ENCODE results near the gene KCNK6.
"Not testable (repeated sequence)": the region's sequence is repeated elsewhere in the genome, so short reads cannot be mapped to it uniquely, and the experiment has no call there.

Gene KCNK6

GRCh38 chr19:38335949-38336637, 16.4 kb downstream of the KCNK6 start:
- peak overlapping the region; percentile 95 for H3K4me2 ChIP-seq (ENCODE audit: low read depth, low read length)
- peaks cover 13% of the 10 kb centered on the region for H3F3A ChIP-seq (ENCODE audit: insufficient read depth, low read length)
- H2AFZ ChIP-seq (ENCODE audit: low read length), result peak overlapping the region; percentile 98
- H4K20me1 ChIP-seq (ENCODE audit: insufficient read depth, low read length), result no peaks in the 10 kb centered on the region
- H3K4me3 ChIP-seq (ENCODE audit: low read length), result peak overlapping the region; percentile 96
- no peaks in the 10 kb centered on the region; the same call in 1 of the 2 replicates for H3K4me1 ChIP-seq (ENCODE audit: low read length)
- no peaks in the 10 kb centered on the region for H3K9me3 ChIP-seq (replicated peaks; ENCODE audit: insufficient read depth, low read length)
- no peaks in the 10 kb centered on the region for H3K79me2 ChIP-seq (ENCODE audit: low read length)
- peak overlapping the region; percentile 77 for H3K9ac ChIP-seq (ENCODE audit: low read length)
- TF ChIP-seq EZH2 (optimal IDR thresholded peaks at IDR 0.05; ENCODE audit: low read depth, low read length), result no peak
- TF ChIP-seq EZH2phosphoT487 (IDR thresholded peaks at IDR 0.05; ENCODE audit: low read length), result no peak
- no peak for TF ChIP-seq CTCF (IDR thresholded peaks at IDR 0.05; ENCODE audit: low read length)
- peak overlapping the region; percentile 78 for H3K27ac ChIP-seq (ENCODE audit: low read length)
- H3K27me3 ChIP-seq (replicated peaks; ENCODE audit: insufficient read depth, low read length), result peaks cover 10% of the 10 kb centered on the region; the same call in 1 of the 2 replicates
- DNase-seq, result peak; percentile 96
- no peaks in the 10 kb centered on the region for H3K36me3 ChIP-seq (replicated peaks; ENCODE audit: insufficient read depth, low read length)
- H3K9me2 ChIP-seq (replicated peaks; ENCODE audit: insufficient read depth, low read length), result no peaks in the 10 kb centered on the region

DNA sequence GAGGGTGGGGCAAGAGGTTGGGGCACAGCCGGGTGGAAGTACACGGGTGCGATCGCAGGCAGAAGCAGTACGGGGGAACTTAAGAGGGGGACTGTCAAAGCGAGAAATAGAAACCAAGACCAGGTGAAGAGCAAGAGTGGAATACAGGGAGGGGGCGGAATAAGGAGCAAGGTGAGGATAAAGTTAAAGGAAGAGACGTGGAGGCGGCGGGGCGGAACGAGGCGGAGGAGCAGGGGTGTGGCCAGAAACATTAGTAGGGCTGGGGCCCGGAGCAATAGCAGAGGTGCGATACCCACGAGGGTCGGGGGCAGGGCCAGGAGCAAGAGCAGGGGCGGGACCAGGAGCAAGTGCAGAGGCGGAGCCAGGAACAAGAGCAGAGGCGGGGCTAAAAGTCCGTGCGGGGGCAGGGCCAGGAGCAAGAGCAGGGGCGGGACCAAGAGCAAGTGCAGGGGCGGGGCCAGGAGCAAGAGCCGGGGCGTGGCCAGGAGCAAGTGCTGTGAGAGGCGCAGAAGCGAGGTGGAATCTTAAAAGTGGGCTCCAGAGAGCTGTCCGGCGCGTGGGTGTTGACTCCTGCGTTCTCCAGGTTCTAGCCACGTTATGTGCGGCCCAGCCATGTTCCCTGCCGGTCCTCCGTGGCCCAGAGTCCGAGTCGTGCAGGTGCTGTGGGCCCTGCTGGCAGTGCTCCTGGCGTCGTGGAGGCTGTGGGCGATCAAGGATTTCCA, 17.2 kb downstream of the KCNK6 start:
- peak overlapping the region; percentile 95 for H3K4me2 ChIP-seq (ENCODE audit: low read depth, low read length)
- no peaks in the 10 kb centered on the region; the same call in 1 of the 2 replicates for H3K4me1 ChIP-seq (ENCODE audit: low read length)
- H3K36me3 ChIP-seq (replicated peaks; ENCODE audit: insufficient read depth, low read length), result no peaks in the 10 kb centered on the region
- no peaks in the 10 kb centered on the region for H4K20me1 ChIP-seq (ENCODE audit: insufficient read depth, low read length)
- peak; percentile 94 for DNase-seq
- 0 out of 2 replicates have a peak, but pooled peaks cover 6% of the 10 kb centered on the region for H3K27me3 ChIP-seq (replicated peaks; ENCODE audit: insufficient read depth, low read length)
- no peaks in the 10 kb centered on the region for H3K79me2 ChIP-seq (ENCODE audit: low read length)
- peak overlapping the region; percentile 96 for H3K4me3 ChIP-seq (ENCODE audit: low read length)
- H3F3A ChIP-seq (ENCODE audit: insufficient read depth, low read length), result peaks cover 13% of the 10 kb centered on the region
- peak overlapping the region; percentile 78 for H3K27ac ChIP-seq (ENCODE audit: low read length)
- TF ChIP-seq EZH2 (optimal IDR thresholded peaks at IDR 0.05; ENCODE audit: low read depth, low read length), result no peak
- no peak for TF ChIP-seq CTCF (IDR thresholded peaks at IDR 0.05; ENCODE audit: low read length)
- no peak for TF ChIP-seq EZH2phosphoT487 (IDR thresholded peaks at IDR 0.05; ENCODE audit: low read length)
- peak overlapping the region; percentile 77 for H3K9ac ChIP-seq (ENCODE audit: low read length)
- no peaks in the 10 kb centered on the region for H3K9me2 ChIP-seq (replicated peaks; ENCODE audit: insufficient read depth, low read length)
- peak overlapping the region; percentile 98 for H2AFZ ChIP-seq (ENCODE audit: low read length)
- H3K9me3 ChIP-seq (replicated peaks; ENCODE audit: insufficient read depth, low read length), result no peaks in the 10 kb centered on the region

DNA sequence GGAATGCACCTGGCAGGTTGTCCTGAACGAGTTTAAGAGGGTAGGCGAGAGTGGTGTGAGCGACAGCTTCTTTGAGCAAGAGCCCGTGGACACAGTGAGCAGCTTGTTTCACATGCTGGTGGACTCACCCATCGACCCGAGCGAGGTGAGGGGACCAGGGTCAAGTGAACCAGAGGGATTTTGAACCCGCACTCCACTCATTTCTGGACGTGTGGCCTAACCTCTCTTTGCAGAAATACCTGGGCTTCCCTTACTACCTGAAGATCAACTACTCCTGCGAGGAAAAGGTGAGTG, 17.7 kb downstream of the KCNK6 start:
- no peak for DNase-seq
- peaks cover 13% of the 10 kb centered on the region for H3F3A ChIP-seq (ENCODE audit: insufficient read depth, low read length)
- H3K27me3 ChIP-seq (replicated peaks; ENCODE audit: insufficient read depth, low read length), result 0 out of 2 replicates have a peak, but pooled peaks cover 5% of the 10 kb centered on the region
- no peak for TF ChIP-seq CTCF (IDR thresholded peaks at IDR 0.05; ENCODE audit: low read length)
- no peak for TF ChIP-seq EZH2phosphoT487 (IDR thresholded peaks at IDR 0.05; ENCODE audit: low read length)
- no peak for TF ChIP-seq EZH2 (optimal IDR thresholded peaks at IDR 0.05; ENCODE audit: low read depth, low read length)
- H3K4me3 ChIP-seq (ENCODE audit: low read length), result peak overlapping the region; percentile 96
- H4K20me1 ChIP-seq (ENCODE audit: insufficient read depth, low read length), result no peaks in the 10 kb centered on the region
- no peak overlapping the region for H3K27ac ChIP-seq (ENCODE audit: low read length)
- H3K9me3 ChIP-seq (replicated peaks; ENCODE audit: insufficient read depth, low read length), result no peaks in the 10 kb centered on the region
- H3K9me2 ChIP-seq (replicated peaks; ENCODE audit: insufficient read depth, low read length), result no peaks in the 10 kb centered on the region
- H3K4me2 ChIP-seq (ENCODE audit: low read depth, low read length), result peak overlapping the region; percentile 95
- H3K36me3 ChIP-seq (replicated peaks; ENCODE audit: insufficient read depth, low read length), result no peaks in the 10 kb centered on the region
- no peaks in the 10 kb centered on the region for H3K79me2 ChIP-seq (ENCODE audit: low read length)
- H2AFZ ChIP-seq (ENCODE audit: low read length), result peak overlapping the region; percentile 98
- no peak overlapping the region for H3K9ac ChIP-seq (ENCODE audit: low read length)
- no peaks in the 10 kb centered on the region; the same call in 1 of the 2 replicates for H3K4me1 ChIP-seq (ENCODE audit: low read length)

DNA sequence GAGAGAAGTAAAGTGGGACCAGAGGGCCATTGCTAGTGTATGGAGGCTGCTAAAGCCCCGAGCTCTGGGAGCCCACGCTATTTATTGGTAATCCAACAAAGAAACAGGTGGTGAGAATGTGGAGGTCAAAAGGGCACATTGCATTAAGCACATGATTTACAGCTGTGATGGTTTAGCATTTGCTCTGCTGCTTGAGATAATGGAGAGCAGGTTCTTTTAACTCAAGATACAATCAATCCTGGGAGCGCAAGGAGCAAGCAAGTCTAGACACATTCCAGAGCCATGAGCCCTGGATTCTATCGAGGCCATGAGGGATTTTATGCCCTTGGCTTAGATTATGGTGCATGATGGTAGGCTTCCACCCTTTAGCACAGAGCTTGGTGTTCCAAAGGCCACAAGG, 19.4 kb downstream of the KCNK6 start:
- DNase-seq; H3K9ac ChIP-seq (ENCODE audit: low read length); H3K27me3 ChIP-seq (replicated peaks; ENCODE audit: insufficient read depth, low read length); H3K27ac ChIP-seq (ENCODE audit: low read length); H3K9me2 ChIP-seq (replicated peaks; ENCODE audit: insufficient read depth, low read length); H3K79me2 ChIP-seq (ENCODE audit: low read length); H3K36me3 ChIP-seq (replicated peaks; ENCODE audit: insufficient read depth, low read length); H3K4me1 ChIP-seq (ENCODE audit: low read length); H4K20me1 ChIP-seq (ENCODE audit: insufficient read depth, low read length); H3K4me2 ChIP-seq (ENCODE audit: low read depth, low read length); H3K4me3 ChIP-seq (ENCODE audit: low read length); H2AFZ ChIP-seq (ENCODE audit: low read length); H3K9me3 ChIP-seq (replicated peaks; ENCODE audit: insufficient read depth, low read length): not testable (repeated sequence)
- peaks cover 13% of the 10 kb centered on the region for H3F3A ChIP-seq (ENCODE audit: insufficient read depth, low read length)

Data from MM.1S (cell line).